ENCODE measurements around the gene PDK3. TPM values are rescaled to one million over a fixed set of nuclear protein-coding genes. Genes with fewer than 3 reads are reported as not detected.

Gene PDK3
- total RNA-seq, 2 experiments from 2014 or later = 28.2 to 31.4 TPM

- Mint-ChIP-seq H3K4me3 (no peak overlapping the region), H3K27me3 (peaks cover 3% of the 10 kb centered on the region), H3K27ac (no peak overlapping the region), H3K36me3 (ENCODE audit: low read depth) (peaks cover 4% of the 10 kb centered on the region), H3K9me3 (no peaks in the 10 kb centered on the region), H3K4me1 (peaks cover 27% of the 10 kb centered on the region)
- POLR2A ChIA-PET = no interaction called here
- no peak for DNase-seq
- CTCF ChIA-PET = no interaction called here
Observed at GRCh38 chrX:24463077-24463476, 2.0 kb upstream of the PDK3 start.

GRCh38 chrX:24464498-24464835 is 619 bp upstream of the PDK3 start:
- ChIA-PET POLR2A (no interaction called here), CTCF (no interaction called here)
- Mint-ChIP-seq H3K4me3 (peak overlapping the region; percentile 80), H3K27ac (peak overlapping the region; percentile 94), H3K27me3 (no peaks in the 10 kb centered on the region), H3K4me1 (peaks cover 38% of the 10 kb centered on the region), H3K9me3 (no peaks in the 10 kb centered on the region), H3K36me3 (ENCODE audit: low read depth) (peaks cover 4% of the 10 kb centered on the region)
- no peak for DNase-seq

GRCh38 chrX:24465532-24465865 is 413 bp downstream of the PDK3 start:
- DNase-seq = no peak
- H3K9me3 Mint-ChIP-seq = no peaks in the 10 kb centered on the region
- H3K27ac Mint-ChIP-seq = peak overlapping the region; percentile 82
- H3K4me3 Mint-ChIP-seq = peak overlapping the region; percentile 80
- CTCF ChIA-PET = no interaction called here
- peaks cover 38% of the 10 kb centered on the region for H3K4me1 Mint-ChIP-seq
- peaks cover 4% of the 10 kb centered on the region for H3K36me3 Mint-ChIP-seq (ENCODE audit: low read depth)
- H3K27me3 Mint-ChIP-seq = no peaks in the 10 kb centered on the region
- POLR2A ChIA-PET = interaction anchor here (0.5 kb wide), 1 partner anchor 261 kb away, joined by 3 read pairs; no protein-coding TSS in a partner anchor

- peak overlapping the region; percentile 82 for H3K27ac Mint-ChIP-seq
- H3K9me3 Mint-ChIP-seq = no peaks in the 10 kb centered on the region
- peaks cover 4% of the 10 kb centered on the region for H3K36me3 Mint-ChIP-seq (ENCODE audit: low read depth)
- ChIA-PET POLR2A (no interaction called here), CTCF (interaction anchor here (1.3 kb wide), 1 partner anchor 17 kb away, joined by 4 read pairs; no protein-coding TSS in a partner anchor)
- no peak for DNase-seq
- peak overlapping the region; percentile 80 for H3K4me3 Mint-ChIP-seq
- peaks cover 41% of the 10 kb centered on the region for H3K4me1 Mint-ChIP-seq
- no peaks in the 10 kb centered on the region for H3K27me3 Mint-ChIP-seq
Observed at GRCh38 chrX:24466025-24466424, 939 bp downstream of the PDK3 start.

DNA sequence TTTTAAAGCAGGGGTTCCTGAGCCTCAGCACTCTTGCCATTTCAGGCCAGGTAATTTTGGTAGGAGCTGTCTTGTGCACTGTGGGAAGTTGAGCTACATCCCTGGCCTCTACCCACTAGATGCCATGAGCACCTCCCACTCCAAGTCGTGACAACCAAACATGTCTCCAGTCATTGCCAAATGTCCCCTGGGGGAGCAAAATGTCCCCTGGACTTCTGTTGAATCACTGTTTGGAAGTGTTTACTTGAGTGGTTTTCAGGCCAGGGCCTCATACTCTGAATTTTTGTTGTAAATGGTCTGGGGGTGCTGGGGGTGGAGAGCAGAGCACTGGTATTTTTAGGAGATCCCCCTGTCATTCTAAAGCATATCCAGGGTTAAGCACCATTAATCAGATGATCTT is 3.2 kb downstream of the PDK3 start:
- Mint-ChIP-seq H3K4me1 (peaks cover 51% of the 10 kb centered on the region), H3K36me3 (ENCODE audit: low read depth) (peaks cover 4% of the 10 kb centered on the region), H3K27me3 (no peaks in the 10 kb centered on the region), H3K27ac (no peak overlapping the region), H3K9me3 (no peaks in the 10 kb centered on the region), H3K4me3 (no peak overlapping the region)
- ChIA-PET POLR2A (no interaction called here), CTCF (interaction anchor here (0.7 kb wide), 1 partner anchor 29 kb away, joined by 3 read pairs; no protein-coding TSS in a partner anchor)
- no peak for DNase-seq

GRCh38 chrX:24471808-24472207 is 6.7 kb downstream of the PDK3 start:
- Mint-ChIP-seq H3K9me3 (no peaks in the 10 kb centered on the region), H3K36me3 (ENCODE audit: low read depth) (peaks cover 5% of the 10 kb centered on the region), H3K27me3 (no peaks in the 10 kb centered on the region), H3K27ac (peak overlapping the region; percentile 70), H3K4me1 (peaks cover 61% of the 10 kb centered on the region), H3K4me3 (no peak overlapping the region)
- DNase-seq = no peak
- POLR2A ChIA-PET = no interaction called here
- CTCF ChIA-PET = no interaction called here

DNA sequence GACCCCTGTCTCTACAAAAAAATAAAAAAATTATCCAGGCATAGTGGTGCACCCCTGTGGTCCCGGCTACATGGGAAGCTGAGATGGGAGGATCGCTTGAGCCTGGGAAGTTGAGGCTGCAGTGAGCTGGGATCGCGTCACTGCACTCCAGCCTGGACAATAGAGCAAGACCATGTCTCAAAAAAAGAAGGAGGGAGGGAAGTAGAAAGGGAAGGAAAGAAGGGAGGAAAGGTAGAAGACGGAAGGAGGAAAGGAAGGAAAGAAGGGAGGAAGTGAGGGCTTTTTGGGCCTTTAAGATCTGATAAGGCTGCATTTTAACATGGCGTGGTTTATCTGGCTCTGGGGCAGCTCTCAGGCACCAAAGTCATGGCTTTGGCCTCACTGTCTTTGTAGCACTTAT is 10.4 kb downstream of the PDK3 start:
- ChIA-PET POLR2A (no interaction called here), CTCF (interaction anchor here (0.6 kb wide), 1 partner anchor 267 kb away, joined by 4 read pairs; no protein-coding TSS in a partner anchor)
- Mint-ChIP-seq H3K36me3 (ENCODE audit: low read depth) (peaks cover 5% of the 10 kb centered on the region), H3K4me3 (no peak overlapping the region), H3K27me3 (no peaks in the 10 kb centered on the region), H3K9me3 (no peaks in the 10 kb centered on the region), H3K27ac (peak overlapping the region; percentile 84), H3K4me1 (peaks cover 68% of the 10 kb centered on the region)
- DNase-seq = no peak

GRCh38 chrX:24478509-24478908 is 13.4 kb downstream of the PDK3 start:
- H3K4me3 Mint-ChIP-seq = peak overlapping the region; percentile 73
- H3K27me3 Mint-ChIP-seq = no peaks in the 10 kb centered on the region

GRCh38 chrX:24479924-24480323 is 14.8 kb downstream of the PDK3 start:
- Mint-ChIP-seq H3K27ac (peak overlapping the region; percentile 98), H3K4me3 (peak overlapping the region; percentile 73), H3K9me3 (peaks cover 3% of the 10 kb centered on the region), H3K36me3 (ENCODE audit: low read depth) (peaks cover 17% of the 10 kb centered on the region), H3K4me1 (peaks cover 64% of the 10 kb centered on the region), H3K27me3 (no peaks in the 10 kb centered on the region)
- CTCF ChIA-PET = interaction anchor here (1.0 kb wide), 1 partner anchor 19 kb away, joined by 3 read pairs; no protein-coding TSS in a partner anchor
- POLR2A ChIA-PET = no interaction called here
- DNase-seq = peak; percentile 85

More at GRCh38 chrX:24478509-24478908, 13.4 kb downstream of the PDK3 start:
- Mint-ChIP-seq H3K9me3 (peaks cover 3% of the 10 kb centered on the region), H3K36me3 (ENCODE audit: low read depth) (peaks cover 17% of the 10 kb centered on the region), H3K27ac (peak overlapping the region; percentile 98), H3K4me1 (peaks cover 73% of the 10 kb centered on the region)
- POLR2A ChIA-PET = no interaction called here
- no peak for DNase-seq
- CTCF ChIA-PET = interaction anchor here (0.6 kb wide), 1 partner anchor 84 kb away, joined by 3 read pairs; no protein-coding TSS in a partner anchor

DNA sequence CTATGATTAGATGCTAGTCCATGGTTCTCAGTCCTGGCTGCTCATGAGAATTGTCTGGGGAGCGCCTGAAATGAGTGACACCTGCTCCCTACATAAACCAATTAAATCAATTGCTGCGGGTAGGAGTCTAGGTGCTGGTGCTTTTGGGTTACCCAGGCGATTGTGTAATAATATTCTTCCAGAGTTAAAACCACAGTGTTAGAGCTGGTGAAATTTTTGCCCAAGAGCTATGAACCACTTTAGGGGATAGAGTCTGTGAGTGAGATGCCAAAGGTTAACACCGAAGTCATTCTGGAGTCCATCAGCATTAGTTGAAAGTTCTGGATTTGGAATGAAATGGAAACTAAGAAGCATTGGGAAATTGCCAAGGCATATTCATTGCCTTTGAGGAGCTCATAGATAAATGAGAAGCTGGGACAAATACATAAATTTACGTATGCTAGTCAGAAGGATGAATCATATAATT is 15.3 kb downstream of the PDK3 start:
- peak; percentile 8 for DNase-seq
- ChIA-PET POLR2A (no interaction called here), CTCF (interaction anchor here (1.0 kb wide), 1 partner anchor 18 kb away, joined by 3 read pairs; no protein-coding TSS in a partner anchor)
- Mint-ChIP-seq H3K36me3 (ENCODE audit: low read depth) (peaks cover 17% of the 10 kb centered on the region), H3K9me3 (peaks cover 3% of the 10 kb centered on the region), H3K4me1 (peaks cover 59% of the 10 kb centered on the region), H3K4me3 (peak overlapping the region; percentile 73), H3K27me3 (no peaks in the 10 kb centered on the region), H3K27ac (peak overlapping the region; percentile 98)

DNA sequence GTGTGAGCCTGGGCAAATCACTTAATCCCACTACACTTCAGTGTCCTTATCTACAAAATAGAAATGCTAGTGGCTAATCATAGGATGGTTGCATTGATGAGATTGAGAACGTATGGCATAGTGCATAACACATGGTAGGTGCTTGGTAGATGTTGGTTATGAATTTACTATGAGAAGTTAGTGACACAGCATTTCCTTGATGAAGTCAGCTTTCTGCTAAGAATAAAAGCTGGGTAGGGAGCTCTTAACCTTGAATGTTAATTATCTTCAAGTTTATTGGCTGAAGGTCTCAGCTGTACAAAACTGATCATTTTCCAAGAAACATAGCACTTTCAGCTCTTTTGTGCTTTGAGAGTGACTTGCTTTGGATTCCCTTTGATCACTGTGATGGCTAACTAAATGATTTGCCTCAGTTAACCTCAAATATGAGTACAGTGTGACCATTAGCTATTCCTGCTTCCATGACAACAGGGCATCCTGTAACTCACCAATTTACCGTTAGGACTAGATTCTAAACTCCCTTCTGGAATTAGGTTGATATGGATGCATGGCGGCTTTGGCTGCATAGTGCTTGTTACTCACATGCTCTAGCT is 17.8 kb downstream of the PDK3 start:
- no peak overlapping the region for H3K27ac Mint-ChIP-seq
- POLR2A ChIA-PET = no interaction called here

GRCh38 chrX:24483596-24483995 is 18.5 kb downstream of the PDK3 start:
- Mint-ChIP-seq H3K27ac (no peak overlapping the region), H3K4me3 (no peak overlapping the region), H3K36me3 (ENCODE audit: low read depth) (peaks cover 16% of the 10 kb centered on the region), H3K9me3 (peaks cover 3% of the 10 kb centered on the region), H3K4me1 (peaks cover 36% of the 10 kb centered on the region), H3K27me3 (no peaks in the 10 kb centered on the region)
- CTCF ChIA-PET = interaction anchor here (0.6 to 1.3 kb wide), 3 partner anchors 10 to 18 kb away, joined by 3 to 8 read pairs (median 3); no protein-coding TSS in a partner anchor
- no peak for DNase-seq
- POLR2A ChIA-PET = no interaction called here

More for the DNA sequence above, 17.8 kb downstream of the PDK3 start:
- no peak overlapping the region for H3K4me3 Mint-ChIP-seq
- no peak for DNase-seq
- no peaks in the 10 kb centered on the region for H3K27me3 Mint-ChIP-seq
- H3K36me3 Mint-ChIP-seq (ENCODE audit: low read depth) = peaks cover 16% of the 10 kb centered on the region
- peaks cover 3% of the 10 kb centered on the region for H3K9me3 Mint-ChIP-seq
- CTCF ChIA-PET = interaction anchor here (0.9 kb wide), 1 partner anchor 36 kb away, joined by 3 read pairs; no protein-coding TSS in a partner anchor
- H3K4me1 Mint-ChIP-seq = peaks cover 40% of the 10 kb centered on the region

- H3K27me3 Mint-ChIP-seq = no peaks in the 10 kb centered on the region
- H3K4me3 Mint-ChIP-seq = no peak overlapping the region
- peaks cover 3% of the 10 kb centered on the region for H3K9me3 Mint-ChIP-seq
- H3K27ac Mint-ChIP-seq = no peak overlapping the region
- peaks cover 14% of the 10 kb centered on the region for H3K36me3 Mint-ChIP-seq (ENCODE audit: low read depth)
- peaks cover 23% of the 10 kb centered on the region for H3K4me1 Mint-ChIP-seq
- CTCF ChIA-PET = no interaction called here
- DNase-seq = no peak
- POLR2A ChIA-PET = no interaction called here
Observed at GRCh38 chrX:24485323-24485722, 20.2 kb downstream of the PDK3 start.

All from activated CD4-positive, alpha-beta T cell treated with anti-CD3 and anti-CD28 coated beads, Interleukin-2, amount 10 ng/mL, durations not matched to agents 7 days and 5 days (primary cell).